CD4-positive, alpha-beta T cell treated with Interferon gamma for 1 hour (primary cell): ENCODE results near the gene SLC38A3.
A peak's percentile ranks its signal among the peaks of the same experiment; 100 is the strongest.
"Not testable (repeated sequence)": the region's sequence is repeated elsewhere in the genome, so short reads cannot be mapped to it uniquely, and the experiment has no call there.

Experiments used
- DNase-seq: peaks from one replicate; pipeline ENCODE4 v3.0.0-alpha.2; 2020

SLC38A3 gene

GRCh38 chr3:50256978-50257890, 52.2 kb downstream of the SLC38A3 start:
- DNase-seq, result no peak

- DNase-seq, result no peak
Observed at GRCh38 chr3:50258029-50258680, 53.1 kb downstream of the SLC38A3 start.

- no peak for DNase-seq
Observed at GRCh38 chr3:50258979-50259378, 53.9 kb downstream of the SLC38A3 start.

GRCh38 chr3:50259432-50260026, 54.5 kb downstream of the SLC38A3 start:
- no peak for DNase-seq

GRCh38 chr3:50260027-50260941, 55.2 kb downstream of the SLC38A3 start:
- peak; percentile 84 for DNase-seq

GRCh38 chr3:50260942-50261441, 55.9 kb downstream of the SLC38A3 start:
- DNase-seq, result no peak

GRCh38 chr3:50261505-50261904, 56.4 kb downstream of the SLC38A3 start:
- no peak for DNase-seq

GRCh38 chr3:50262200-50262599, 57.1 kb downstream of the SLC38A3 start:
- DNase-seq, result not testable (repeated sequence)

GRCh38 chr3:50262778-50263177, 57.7 kb downstream of the SLC38A3 start:
- no peak for DNase-seq

GRCh38 chr3:50263478-50264382, 58.7 kb downstream of the SLC38A3 start:
- DNase-seq, result no peak

GRCh38 chr3:50264383-50264963, 59.4 kb downstream of the SLC38A3 start:
- DNase-seq, result no peak

- DNase-seq, result no peak
Observed at GRCh38 chr3:50264964-50265485, 60.0 kb downstream of the SLC38A3 start.

GRCh38 chr3:50265571-50265970, 60.5 kb downstream of the SLC38A3 start:
- DNase-seq, result no peak

GRCh38 chr3:50266017-50266416, 60.9 kb downstream of the SLC38A3 start:
- DNase-seq, result no peak

GRCh38 chr3:50266836-50267235, 61.8 kb downstream of the SLC38A3 start:
- no peak for DNase-seq

- DNase-seq, result no peak
Observed at GRCh38 chr3:50267280-50267913, 62.3 kb downstream of the SLC38A3 start.

- DNase-seq, result no peak
Observed at GRCh38 chr3:50268276-50268675, 63.2 kb downstream of the SLC38A3 start.

GRCh38 chr3:50268703-50269451, 63.8 kb downstream of the SLC38A3 start, which contains the start of gene SEMA3B:
Gene SEMA3B (plus strand): TSS chr3:50269147. CDS start chr3:50269241, 94 bp downstream.
- no peak for DNase-seq

- DNase-seq, result no peak
Observed at GRCh38 chr3:50269460-50269859, 64.4 kb downstream of the SLC38A3 start.
